ENCODE measurements around the gene BRD3. TPM values are rescaled to one million over a fixed set of nuclear protein-coding genes. Genes with fewer than 3 reads are reported as not detected.

Gene BRD3
- total and polyA plus RNA-seq, 2 of the 8 experiments (the other 6 are each of a cell fraction or from before 2014, with no cell fraction given), result 31.0 to 82.7 TPM

DNA sequence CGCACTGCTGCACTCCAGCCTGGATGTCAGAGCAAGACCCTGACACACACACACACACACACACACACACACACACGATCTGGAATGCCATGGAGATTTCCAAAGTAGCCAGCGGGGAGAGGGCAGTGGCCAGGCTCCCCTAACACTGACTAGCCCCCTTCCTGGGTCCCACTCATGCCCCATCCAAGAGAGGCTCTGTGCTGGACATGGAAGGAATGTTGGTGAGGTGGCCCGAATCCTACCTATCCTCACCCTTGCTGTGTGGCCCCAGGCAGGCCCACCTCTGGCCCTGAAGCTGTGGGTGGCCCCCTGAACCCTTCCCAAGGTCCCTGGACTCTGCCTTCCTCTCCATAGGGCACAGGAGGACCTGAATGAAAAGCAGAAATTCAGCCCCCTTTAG lies 7.3 kb downstream of the BRD3 start (continued):
- TF ChIP-seq BCL11A (IDR thresholded peaks at IDR 0.05; ENCODE audit: low read depth in 2 of 2, low read length in 2 of 2), result no peak
- no peak for TF ChIP-seq EZH2 (IDR thresholded peaks at IDR 0.05; ENCODE audit: low read depth, low read length, severe bottlenecking)
- TF ChIP-seq RFX5 (IDR thresholded peaks at IDR 0.05; ENCODE audit: borderline replicate concordance, low read depth, low read length), result no peak
- TF ChIP-seq BRCA1 (IDR thresholded peaks at IDR 0.05; ENCODE audit: low read depth, low read length), result no peak
- TF ChIP-seq RAD21 (IDR thresholded peaks at IDR 0.05 in 1 of 2, conservative IDR thresholded peaks at IDR 0.05 in 1 of 2; ENCODE audit: low read depth in 2 of 2, low read length in 2 of 2), result no peak
- no peak for TF ChIP-seq SIX5 (IDR thresholded peaks at IDR 0.05; ENCODE audit: low read depth, low read length)
